Thymus (tissue), 11 donors: ENCODE data around the gene GPR142. TPM values are rescaled to one million over a fixed set of nuclear protein-coding genes. Genes with fewer than 3 reads are reported as not detected.
A peak's percentile ranks its signal among the peaks of the same experiment; 100 is the strongest.

ENCODE experiments used
- DNase-seq, 9 donors: peaks; one replicate each; pipeline ENCODE4 v3.0.0-alpha.2; 2013; ENCODE audit warnings: low spot score in 9 of 9, low read depth in 6 of 9, missing footprints in 1 of 9
- H3K27ac ChIP-seq, 2 donors: one replicate each; pipeline ENCODE4 v1.5.1; 2013; ENCODE audit warnings: control low read depth in 1 of 2, low read depth in 1 of 2, low read length in 1 of 2, mild to moderate bottlenecking in 1 of 2, moderate library complexity in 1 of 2
- H3K27me3 ChIP-seq, 2 donors: one replicate each; pipeline ENCODE4 v1.5.1; 2013; ENCODE audit warnings: low read length in 1 of 2; ENCODE audit not compliant: control insufficient read depth in 2 of 2, insufficient read depth in 1 of 2
- H3K36me3 ChIP-seq, 2 donors: one replicate each; pipeline ENCODE4 v1.5.1; 2013; ENCODE audit warnings: low read length in 1 of 2, mild to moderate bottlenecking in 1 of 2, moderate library complexity in 1 of 2; ENCODE audit not compliant: control insufficient read depth in 2 of 2, insufficient read depth in 2 of 2
- H3K4me1 ChIP-seq, 2 donors: one replicate each; pipeline ENCODE4 v1.5.1; 2013; ENCODE audit warnings: low read length in 2 of 2; ENCODE audit not compliant: control insufficient read depth in 2 of 2, insufficient read depth in 2 of 2
- H3K4me3 ChIP-seq, 2 donors: one replicate each; pipeline ENCODE4 v1.5.1; 2013; ENCODE audit warnings: low read length in 2 of 2, control low read depth in 1 of 2, mild to moderate bottlenecking in 1 of 2
- H3K9me3 ChIP-seq, 2 donors: one replicate each; pipeline ENCODE4 v1.5.1; 2013; ENCODE audit warnings: low read length in 1 of 2, mild to moderate bottlenecking in 1 of 2; ENCODE audit not compliant: control insufficient read depth in 2 of 2, insufficient read depth in 1 of 2
- WGBS: extraction: QIAGEN DNeasy Blood & Tissue Kit; methylation state at CpG from one replicate; pipeline ENCODE4 v1.1.7; 2013; 5-methylcytosine and 5-hydroxymethylcytosine counted together
- polyA plus RNA-seq: library from polyadenylated mRNA; stranded (reverse); fragments of 200-250 nt; gene quantifications from one replicate; pipeline ENCODE4 v1.2.3, GENCODE V29; 2013
- total RNA-seq: library from RNA; stranded (reverse); fragments of 120-200 nt; gene quantifications from one replicate; pipeline ENCODE4 v1.2.4, GENCODE V29; 2013
- donor health status: healthy.

GPR142 gene
- total and polyA plus RNA-seq, 2 donors, result 0.09 to 0.16 TPM

DNA sequence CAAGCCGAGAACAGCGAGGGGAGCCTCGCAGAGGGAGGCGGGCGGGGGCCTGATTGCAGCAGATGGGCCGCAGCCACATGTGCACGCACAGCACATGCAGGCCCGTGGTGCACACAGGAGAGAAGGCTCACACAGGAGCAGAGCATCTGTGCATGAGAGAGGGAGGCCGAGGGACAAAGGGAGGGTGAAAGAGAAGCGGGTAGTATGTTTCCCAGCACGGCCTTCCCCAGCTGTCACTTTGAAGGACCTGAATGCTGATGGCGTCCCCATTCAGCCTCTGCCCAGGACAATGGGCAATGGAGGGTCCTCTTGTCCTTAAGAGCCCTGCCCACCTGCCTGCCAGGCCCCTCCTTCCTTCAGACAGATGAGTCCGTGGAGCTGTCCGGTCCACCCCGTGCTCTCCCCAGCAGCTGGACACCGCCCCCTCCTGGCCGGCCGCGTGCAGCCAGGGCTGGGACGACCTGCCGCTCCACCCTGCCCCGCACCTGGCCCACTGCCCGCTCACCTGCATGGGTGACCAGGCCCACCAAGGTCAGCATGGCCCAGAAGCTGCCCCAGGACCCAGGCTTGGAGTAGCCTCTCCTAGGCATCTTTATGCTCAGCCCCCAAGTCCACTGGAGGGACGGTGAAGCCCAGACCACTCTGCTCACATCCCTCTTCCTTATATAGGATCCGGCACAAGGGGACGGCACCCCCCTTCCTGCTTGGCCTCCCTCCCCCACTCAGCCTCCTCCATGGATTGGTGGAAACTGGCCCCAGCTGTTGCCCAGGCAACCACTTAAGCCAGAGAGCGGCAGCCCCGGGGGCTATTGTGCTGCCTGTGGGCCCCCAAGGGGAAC is 5.9 kb upstream of the GPR142 start, which contains the start of gene BTBD17:
Gene BTBD17 (minus strand): TSS at position 639 of the 839 bp plus-strand sequence. CDS start 49 bp downstream, at position 590.
- Histone ChIP-seq H3K4me3 (no peak within 1 kb of the TSS), H3K9me3 (no peaks in the 10 kb centered on the region), H3K27me3 (peaks cover 29 to 67% of the 10 kb centered on the region in 2 donors), H3K4me1 (no peaks in the 10 kb centered on the region), H3K36me3 (no peaks in the 10 kb centered on the region), H3K27ac (no peak within 1 kb of the TSS)
- WGBS, result 50% methylated on average over 28 of the region's 28 CpGs
- DNase-seq, result no peak

DNA sequence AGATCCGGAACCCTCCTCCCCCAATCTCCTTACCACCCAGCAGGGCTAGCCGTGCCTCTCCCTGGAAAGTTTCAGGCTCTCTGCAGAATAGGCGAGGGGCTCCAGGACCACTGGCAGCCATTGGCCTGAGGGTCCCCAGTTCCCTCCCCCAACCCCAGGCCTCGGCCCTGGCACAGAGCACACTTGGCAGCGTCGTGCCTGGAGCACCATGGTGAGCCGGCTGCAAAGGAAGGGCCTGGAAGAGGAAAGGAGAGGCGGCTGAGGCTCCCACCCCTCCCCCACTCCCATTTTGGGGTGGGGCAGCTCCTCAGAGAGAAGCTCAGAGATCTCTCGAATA is 5.3 kb upstream of the GPR142 start:
- no peaks in the 10 kb centered on the region for H3K9me3 ChIP-seq
- H3K36me3 ChIP-seq, result no peaks in the 10 kb centered on the region
- no peak for DNase-seq
- no peak overlapping the region for H3K4me3 ChIP-seq
- peaks cover 23 to 61% of the 10 kb centered on the region in 2 donors for H3K27me3 ChIP-seq
- WGBS, result 46% methylated on average over 9 of the region's 9 CpGs
- H3K27ac ChIP-seq, result no peak overlapping the region
- H3K4me1 ChIP-seq, result no peaks in the 10 kb centered on the region

DNA sequence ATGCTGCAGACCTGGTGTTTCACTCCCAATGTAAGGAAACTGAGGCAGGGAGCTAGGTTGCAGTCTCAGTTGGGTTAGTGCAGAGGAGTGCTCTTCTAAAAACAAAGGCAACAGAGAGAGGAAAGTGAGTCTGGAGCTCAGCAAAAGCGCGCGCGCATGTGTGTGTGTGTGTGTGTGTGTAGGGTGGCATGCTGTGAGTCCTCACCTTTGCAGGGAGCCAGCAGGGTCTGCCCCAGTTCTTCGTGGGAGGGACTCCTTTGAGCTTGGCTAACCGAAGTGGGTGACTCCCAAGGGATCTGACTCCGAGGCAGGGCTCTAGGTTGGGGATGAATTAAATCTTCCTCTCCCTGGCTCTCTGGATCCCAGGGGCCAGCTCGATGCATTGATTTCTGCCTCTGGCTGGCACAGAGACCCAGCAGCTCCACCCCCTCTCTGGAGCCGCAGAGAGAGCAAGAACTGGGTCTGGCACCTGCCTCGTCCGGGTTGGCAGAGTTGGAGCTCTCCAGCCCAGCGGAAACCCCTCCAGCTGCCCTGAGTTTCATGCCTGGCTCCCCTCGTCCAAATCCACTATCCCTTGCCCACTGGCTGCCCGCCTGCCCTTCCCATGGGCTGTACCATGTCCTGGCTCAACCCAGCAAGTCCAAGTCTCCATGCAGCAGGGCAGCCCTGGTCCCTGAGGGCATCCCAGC is 4.4 kb upstream of the GPR142 start:
- Histone ChIP-seq H3K27me3 (peaks cover 14 to 52% of the 10 kb centered on the region in 2 donors), H3K27ac (no peak overlapping the region), H3K4me3 (no peak overlapping the region), H3K9me3 (no peaks in the 10 kb centered on the region), H3K36me3 (no peaks in the 10 kb centered on the region), H3K4me1 (no peaks in the 10 kb centered on the region)
- 91% methylated on average over 14 of the region's 14 CpGs for WGBS
- no peak for DNase-seq

DNA sequence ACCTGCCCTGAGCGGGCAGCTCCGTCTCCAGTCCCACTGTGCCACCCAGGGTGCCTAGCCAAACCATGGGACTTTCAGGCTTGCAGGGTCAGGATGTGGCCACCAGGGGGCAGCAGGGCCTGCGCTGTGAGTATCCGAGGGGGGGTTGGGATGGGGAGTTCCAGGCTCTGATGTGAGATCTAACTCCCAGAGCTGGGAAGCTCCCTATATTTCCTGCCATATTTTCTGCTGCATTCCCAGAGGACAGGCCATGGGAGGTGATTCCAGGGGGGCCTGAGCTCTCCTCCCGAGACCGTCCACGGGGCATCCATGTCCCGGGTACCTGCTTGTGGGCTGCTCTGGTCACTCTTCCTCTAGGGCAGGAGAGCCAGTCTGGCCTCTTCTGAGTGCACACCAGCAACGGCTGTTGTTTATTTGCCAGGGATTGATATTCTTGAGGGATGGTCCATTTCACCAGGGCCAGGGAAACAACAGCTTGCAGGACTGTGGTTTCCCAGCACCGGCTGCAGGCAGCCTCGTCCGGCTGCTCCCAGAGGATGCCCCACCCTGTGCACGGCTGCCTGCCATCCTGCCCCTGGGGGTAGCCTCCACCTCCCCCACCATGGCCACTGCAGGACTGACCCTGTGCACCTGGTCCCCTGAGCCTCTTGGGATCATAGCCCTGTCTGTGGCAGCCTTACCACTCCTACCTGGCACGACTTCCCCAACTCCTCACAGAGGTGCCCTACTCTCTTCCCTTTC is 1.2 kb downstream of the GPR142 start:
- DNase-seq, result peak in 3 of 9 donors; percentile 58 to 69 (median 67)
- H3K27ac ChIP-seq, result no peak overlapping the region
- peaks cover 0 to 10% of the 10 kb centered on the region in 2 donors for H3K27me3 ChIP-seq
- H3K36me3 ChIP-seq, result no peaks in the 10 kb centered on the region
- peaks cover 0 to 18% of the 10 kb centered on the region in 2 donors for H3K4me1 ChIP-seq
- H3K9me3 ChIP-seq, result no peaks in the 10 kb centered on the region
- no peak overlapping the region for H3K4me3 ChIP-seq
- 30% methylated on average over 14 of the region's 14 CpGs for WGBS

DNA sequence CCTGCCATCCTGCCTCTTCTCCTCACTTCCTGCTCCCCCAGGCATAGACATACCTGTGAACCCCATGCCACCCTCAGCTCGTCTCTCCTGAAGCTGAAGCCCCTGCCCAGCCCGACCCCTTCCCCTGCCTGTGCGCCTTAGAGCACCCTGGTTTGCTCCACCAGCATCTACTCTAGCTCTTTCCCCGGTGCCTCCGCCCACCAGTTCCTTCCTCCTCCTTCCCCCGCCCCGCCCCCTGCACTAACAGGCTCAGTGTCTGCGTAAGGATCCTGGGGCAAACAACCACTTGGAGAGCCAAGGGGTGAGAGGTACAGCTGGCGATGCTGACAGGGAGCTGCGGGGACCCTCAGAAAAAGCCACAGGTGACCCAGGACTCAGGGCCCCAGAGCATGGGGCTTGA is 1.9 kb downstream of the GPR142 start:
- peak in 4 of 9 donors; percentile 39 to 77 (median 56) for DNase-seq
- H3K27me3 ChIP-seq, result peaks cover 0 to 10% of the 10 kb centered on the region in 2 donors
- H3K36me3 ChIP-seq, result no peaks in the 10 kb centered on the region
- H3K27ac ChIP-seq, result no peak overlapping the region
- no peak overlapping the region for H3K4me3 ChIP-seq
- H3K9me3 ChIP-seq, result no peaks in the 10 kb centered on the region
- H3K4me1 ChIP-seq, result peaks cover 0 to 18% of the 10 kb centered on the region in 2 donors
- 4% methylated on average over 10 of the region's 10 CpGs for WGBS

DNA sequence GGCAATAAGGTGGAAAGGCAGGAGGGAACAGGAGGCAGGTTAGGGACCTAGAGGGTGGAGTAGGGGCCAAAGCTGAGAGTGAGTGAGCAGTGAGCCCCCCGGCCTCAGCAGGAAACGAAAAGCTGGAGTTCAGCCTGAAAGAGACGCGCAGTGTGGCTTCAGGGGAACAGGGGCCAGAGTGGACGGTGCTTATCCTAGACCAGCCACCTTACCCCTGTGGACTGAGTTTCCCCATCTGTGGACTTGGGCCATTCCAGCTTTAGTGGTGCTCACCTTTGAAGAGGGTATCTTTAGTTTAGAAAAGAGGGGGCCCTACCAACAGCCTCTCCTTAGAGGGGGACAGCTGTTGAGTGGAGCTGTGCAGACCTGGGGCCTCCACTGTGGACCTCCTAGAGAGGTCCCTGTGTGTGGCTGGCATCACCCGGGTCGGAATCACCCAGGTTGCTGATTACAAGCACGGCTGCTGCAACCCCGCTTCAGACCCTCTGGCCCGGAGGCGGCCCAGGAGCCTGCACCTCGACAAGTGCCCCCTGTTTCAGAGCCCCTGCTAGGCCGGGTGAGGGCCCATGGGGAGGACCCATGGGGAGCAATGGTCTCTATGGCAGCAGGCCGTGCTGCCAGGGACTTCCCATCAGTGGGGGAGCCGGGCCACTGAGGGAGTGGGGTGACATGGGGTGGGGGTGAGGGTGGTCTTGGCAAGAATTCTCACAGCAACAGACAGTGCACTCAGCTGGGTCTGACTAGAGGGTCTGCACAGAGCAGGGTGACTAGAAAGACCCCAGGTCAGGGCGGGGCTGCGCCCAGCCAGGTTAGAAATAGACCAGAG is 2.6 kb downstream of the GPR142 start:
- Histone ChIP-seq H3K27ac (no peak overlapping the region), H3K4me3 (no peak overlapping the region), H3K9me3 (no peaks in the 10 kb centered on the region), H3K36me3 (no peaks in the 10 kb centered on the region), H3K27me3 (peaks cover 0 to 10% of the 10 kb centered on the region in 2 donors), H3K4me1 (peaks cover 0 to 20% of the 10 kb centered on the region in 2 donors)
- no peak for DNase-seq
- 91% methylated on average over 17 of the region's 17 CpGs for WGBS

DNA sequence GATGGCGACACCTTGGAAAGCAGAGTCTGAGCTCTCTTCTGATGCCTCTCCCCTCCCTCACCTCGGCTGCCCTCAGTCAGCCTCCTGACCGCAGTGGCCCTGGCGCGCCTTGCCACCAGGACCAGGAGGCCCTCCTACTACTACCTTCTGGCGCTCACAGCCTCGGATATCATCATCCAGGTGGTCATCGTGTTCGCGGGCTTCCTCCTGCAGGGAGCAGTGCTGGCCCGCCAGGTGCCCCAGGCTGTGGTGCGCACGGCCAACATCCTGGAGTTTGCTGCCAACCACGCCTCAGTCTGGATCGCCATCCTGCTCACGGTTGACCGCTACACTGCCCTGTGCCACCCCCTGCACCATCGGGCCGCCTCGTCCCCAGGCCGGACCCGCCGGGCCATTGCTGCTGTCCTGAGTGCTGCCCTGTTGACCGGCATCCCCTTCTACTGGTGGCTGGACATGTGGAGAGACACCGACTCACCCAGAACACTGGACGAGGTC is 4.4 kb downstream of the GPR142 start:
- Histone ChIP-seq H3K36me3 (no peaks in the 10 kb centered on the region), H3K9me3 (no peaks in the 10 kb centered on the region), H3K27me3 (peaks cover 0 to 10% of the 10 kb centered on the region in 2 donors), H3K27ac (no peak overlapping the region), H3K4me1 (peaks cover 0 to 20% of the 10 kb centered on the region in 2 donors), H3K4me3 (no peak overlapping the region)
- 97% methylated on average over 26 of the region's 26 CpGs for WGBS
- DNase-seq, result no peak

DNA sequence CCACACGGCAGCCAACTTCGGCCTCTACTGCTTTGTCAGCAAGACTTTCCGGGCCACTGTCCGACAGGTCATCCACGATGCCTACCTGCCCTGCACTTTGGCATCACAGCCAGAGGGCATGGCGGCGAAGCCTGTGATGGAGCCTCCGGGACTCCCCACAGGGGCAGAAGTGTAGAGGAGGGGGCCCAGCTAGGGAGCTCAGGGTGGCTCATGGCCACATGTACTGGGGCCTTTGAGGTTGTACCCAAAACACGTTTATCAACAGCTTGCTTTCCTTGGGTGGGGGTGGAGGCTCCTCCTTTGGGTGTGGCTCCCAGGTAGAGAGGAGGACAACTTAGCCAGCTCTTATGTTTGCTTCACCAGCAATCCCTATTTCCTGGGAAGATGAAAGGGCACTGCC is 5.1 kb downstream of the GPR142 start:
- Histone ChIP-seq H3K4me1 (peaks cover 0 to 20% of the 10 kb centered on the region in 2 donors), H3K4me3 (no peak overlapping the region), H3K27me3 (peaks cover 0 to 10% of the 10 kb centered on the region in 2 donors), H3K9me3 (no peaks in the 10 kb centered on the region), H3K27ac (no peak overlapping the region), H3K36me3 (no peaks in the 10 kb centered on the region)
- WGBS, result 97% methylated on average over 9 of the region's 9 CpGs
- no peak for DNase-seq
